ENCODE data around the gene FNBP1L. TPM values are rescaled to one million over a fixed set of nuclear protein-coding genes. Genes with fewer than 3 reads are reported as not detected.

FNBP1L gene
- total and polyA plus RNA-seq, 2 of the 8 experiments (the other 6 are each of a cell fraction or from before 2014, with no cell fraction given): 48.9 to 95.9 TPM

DNA sequence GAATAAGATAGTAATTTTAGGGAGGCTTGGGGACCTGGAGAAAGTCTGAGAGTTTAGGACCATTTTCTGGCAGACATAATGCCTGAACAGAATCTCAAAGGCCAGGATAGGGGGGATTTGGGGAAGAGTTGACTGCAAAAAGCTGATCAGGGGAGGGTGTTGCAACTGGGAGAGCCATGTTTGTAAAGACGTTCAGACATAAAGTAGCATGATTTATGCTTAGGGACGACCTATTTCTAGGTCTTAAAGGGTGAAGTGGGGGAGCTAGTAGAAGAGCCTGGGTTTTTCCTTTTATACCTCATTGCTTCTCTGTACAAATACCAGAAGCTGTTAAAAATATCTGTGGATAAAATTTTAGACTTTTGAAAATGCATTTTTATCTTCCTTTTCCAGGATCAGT, 51.2 kb downstream of the FNBP1L start:
- Histone ChIP-seq H2BK120ac (replicated peaks; ENCODE audit: low read depth, low read length) (no peak overlapping the region), H3K27ac (ENCODE audit: low read depth, low read length) (no peak overlapping the region), H2BK20ac (ENCODE audit: low read length) (no peak overlapping the region), H4K20me1 (replicated peaks in 1 of 2; ENCODE audit: control insufficient read depth in 1 of 2, insufficient read depth in 2 of 2, low read length in 2 of 2) (peaks cover 2 to 5% of the 10 kb centered on the region in 2 experiments), H3K4me1 (replicated peaks in 1 of 4; ENCODE audit: control insufficient read depth in 3 of 4, insufficient read depth in 4 of 4, low read length in 3 of 4) (peaks cover 0 to 2% (median under 1%) of the 10 kb centered on the region in 4 experiments; a peak in 3 of 7 replicates), H3K79me1 (ENCODE audit: low read depth, low read length) (peaks cover 6% of the 10 kb centered on the region; the same call in 1 of the 2 replicates), H3K9ac (replicated peaks in 1 of 4; ENCODE audit: extremely low read depth in 1 of 4, low read depth in 3 of 4, low read length in 3 of 4) (no peak overlapping the region), H3K23ac (ENCODE audit: insufficient read length) (no peak overlapping the region), H4K5ac (ENCODE audit: insufficient read length, low read depth, low read length) (no peak overlapping the region), H3K79me2 (ENCODE audit: control insufficient read depth in 1 of 2, insufficient read depth in 2 of 2, low read length in 2 of 2) (peaks cover 15 to 99% of the 10 kb centered on the region in 2 experiments), H3K56ac (replicated peaks; ENCODE audit: insufficient read length, low read depth, low read length) (no peak overlapping the region), H3K18ac (ENCODE audit: extremely low read depth, low read length) (no peak overlapping the region), H3K4me3 (ENCODE audit: extremely low read depth in 1 of 4, insufficient read depth in 2 of 4, low read depth in 3 of 4, low read length in 4 of 4) (no peak overlapping the region), H3K9me3 (ENCODE audit: insufficient read depth in 2 of 2, low read depth in 1 of 2, low read length in 1 of 2) (no peaks in the 10 kb centered on the region), H3K4ac (replicated peaks; ENCODE audit: insufficient read length, low read depth, low read length) (no peak overlapping the region), H3K14ac (ENCODE audit: insufficient read length) (no peak overlapping the region), H4K91ac (replicated peaks; ENCODE audit: insufficient read length, low read length) (no peak overlapping the region), H2BK12ac (ENCODE audit: low read depth, low read length) (no peak overlapping the region), H2BK5ac (ENCODE audit: low read depth, low read length) (no peak overlapping the region), H4K8ac (ENCODE audit: extremely low read depth, insufficient read depth, low read length) (no peak overlapping the region), H3K27me3 (replicated peaks in 1 of 4; ENCODE audit: control insufficient read depth in 3 of 4, extremely low read depth in 1 of 4, insufficient read depth in 3 of 4, low read length in 3 of 4) (no peaks in the 10 kb centered on the region), H2AFZ (ENCODE audit: low read length) (no peak overlapping the region), H3K23me2 (ENCODE audit: low read depth, low read length) (no peaks in the 10 kb centered on the region; the same call in 1 of the 2 replicates), H3K36me3 (ENCODE audit: control insufficient read depth in 2 of 4, insufficient read depth in 4 of 4, low read length in 3 of 4) (peaks cover 0 to 7% (median under 1%) of the 10 kb centered on the region in 4 experiments; a peak in 2 of 8 replicates), H2AK5ac (ENCODE audit: low read depth, low read length) (no peak overlapping the region), H2BK15ac (ENCODE audit: low read length) (no peak overlapping the region), H3K4me2 (ENCODE audit: insufficient read depth in 1 of 2, low read depth in 2 of 2, low read length in 2 of 2) (no peak overlapping the region)
- TF ChIP-seq SP2 (IDR thresholded peaks at IDR 0.05; ENCODE audit: low read length) (no peak), RBBP5 (IDR thresholded peaks at IDR 0.05; ENCODE audit: borderline replicate concordance, low read depth, low read length) (no peak), GTF2F1 (IDR thresholded peaks at IDR 0.05; ENCODE audit: borderline replicate concordance, low read depth, low read length) (no peak), CTBP2 (IDR thresholded peaks at IDR 0.05; ENCODE audit: borderline replicate concordance, insufficient read depth, insufficient read length, low read length) (no peak), BCL11A (IDR thresholded peaks at IDR 0.05; ENCODE audit: low read depth in 2 of 2, low read length in 2 of 2) (no peak)
- FAIRE-seq: no peak
- DNase-seq (ENCODE audit: low read depth in 1 of 2, low spot score in 2 of 2): no peak
- POLR2A ChIA-PET (ENCODE audit: partially characterized antibody): interaction anchor here (1.8 kb wide), 2 partner anchors 10 to 50 kb away, joined by 4 to 8 read pairs; partner anchors contain the start of gene FNBP1L
- 89% methylated on average over 2 of the region's 2 CpGs; no CpG with 5 or more reads in 1 of the 2 experiments for WGBS, 2 experiments (ENCODE audit: extremely low coverage in 1 of 2, insufficient coverage in 1 of 2, insufficient read length in 1 of 2, insufficient replicate concordance in 2 of 2, low coverage in 1 of 2, low lambda C conversion rate in 2 of 2, missing lambda C conversion rate in 1 of 2)
- CTCF ChIA-PET (ENCODE audit: partially characterized antibody): no interaction called here

Data from H1 (cell line).